HCT116 (cell line): ENCODE results near the gene PDE4D.

Experiments
- CTCF ChIP-seq, 3 experiments: fragments of 200-600 bp in 1 of 3; sonication (generic) in 1 of 3; IDR thresholded peaks in 2 of 3; conservative IDR thresholded peaks in 1 of 3; 2 replicates each; pipeline ENCODE4 v1.5.1; 2012 to 2017; ENCODE audit warnings: low read depth in 2 of 3, low read length in 2 of 3, antibody characterized with exemption in 1 of 3, borderline replicate concordance in 1 of 3, control low read depth in 1 of 3, mild to moderate bottlenecking in 1 of 3, mixed read lengths in 1 of 3, mixed run types in 1 of 3, moderate library complexity in 1 of 3; ENCODE audit not compliant: insufficient read depth in 1 of 3
- EGR1 ChIP-seq: IDR thresholded peaks from 2 replicates; pipeline ENCODE4 v1.6.1; 2012; ENCODE audit warnings: low read depth
- MAX ChIP-seq: IDR thresholded peaks from 2 replicates; pipeline ENCODE4 v1.6.1; 2012
- POLR2A ChIP-seq: IDR thresholded peaks from 2 replicates; pipeline ENCODE4 v1.7.0; 2011; ENCODE audit warnings: borderline replicate concordance; ENCODE audit not compliant: insufficient read depth, insufficient read length; ENCODE audit errors: extremely low read depth
- POLR2AphosphoS5 ChIP-seq: IDR thresholded peaks from 2 replicates; pipeline ENCODE4 v1.6.1; 2011; ENCODE audit warnings: mild to moderate bottlenecking, low read depth, low read length, moderate library complexity
- YY1 ChIP-seq: IDR thresholded peaks from 2 replicates; pipeline ENCODE4 v1.6.1; 2011; ENCODE audit warnings: low read length, low read depth, moderate library complexity, mild to moderate bottlenecking; ENCODE audit not compliant: insufficient replicate concordance; ENCODE audit errors: extremely low read depth

GRCh38 chr5:58986281-58986680 is 907.2 kb downstream of the PDE4D start:
- TF ChIP-seq POLR2AphosphoS5 = no peak
- TF ChIP-seq EGR1 = no peak
- no peak for TF ChIP-seq CTCF (IDR thresholded peaks at IDR 0.05 in 2 of 3, conservative IDR thresholded peaks at IDR 0.05 in 1 of 3; ENCODE audit: borderline replicate concordance in 1 of 3, insufficient read depth in 1 of 3, low read depth in 2 of 3, low read length in 2 of 3)
- no peak for TF ChIP-seq POLR2A
- TF ChIP-seq MAX = no peak
- TF ChIP-seq YY1 = no peak
